Brain microvascular endothelial cell (primary cell): ENCODE results near the gene QRICH1.

Source experiments
- DNase-seq: peaks from one replicate; pipeline ENCODE4 v3.0.0-alpha.2; 2020
- H3K27ac ChIP-seq: fragments of 250-450 bp; sonication (Bioruptor Pico); 2 replicates; pipeline ENCODE4 v1.5.1; 2020; ENCODE audit warnings: mild to moderate bottlenecking, moderate library complexity
- H3K27me3 ChIP-seq: fragments of 250-450 bp; sonication (Bioruptor Pico); replicated peaks from 2 replicates; pipeline ENCODE4 v1.5.1; 2020; ENCODE audit warnings: mild to moderate bottlenecking
- H3K36me3 ChIP-seq: fragments of 250-450 bp; sonication (Bioruptor Pico); replicated peaks from 2 replicates; pipeline ENCODE4 v1.5.1; 2020; ENCODE audit warnings: mild to moderate bottlenecking
- H3K4me3 ChIP-seq: 2 replicates; pipeline ENCODE4 v1.5.1; 2011; ENCODE audit warnings: low read depth, mild to moderate bottlenecking, control low read depth, low read length, moderate library complexity
- in situ Hi-C: cut with HindIII; loops from 2 replicates; pipeline ENCODE4 v1.10.0; 2017; ENCODE audit warnings: low sequenced_read_pairs, low pct_ligation_motif_present
- TF ChIP-seq, protein P1 (sequence below): IDR thresholded peaks from 2 replicates; pipeline ENCODE4 v1.5.1; 2011; ENCODE audit warnings: low read depth, mild to moderate bottlenecking, moderate library complexity, low read length, control low read depth, inconsistent platforms; ENCODE audit errors: missing control alignments

Gene QRICH1

GRCh38 chr3:49133226-49133951 lies 39.5 kb upstream of the QRICH1 start:
- Histone ChIP-seq H3K4me3 (peak overlapping the region; percentile 84), H3K27me3 (no peaks in the 10 kb centered on the region), H3K27ac (peak overlapping the region; percentile 72), H3K36me3 (peaks cover 28% of the 10 kb centered on the region)
- in situ Hi-C loops = no loop called here
- TF ChIP-seq, protein P1, sequence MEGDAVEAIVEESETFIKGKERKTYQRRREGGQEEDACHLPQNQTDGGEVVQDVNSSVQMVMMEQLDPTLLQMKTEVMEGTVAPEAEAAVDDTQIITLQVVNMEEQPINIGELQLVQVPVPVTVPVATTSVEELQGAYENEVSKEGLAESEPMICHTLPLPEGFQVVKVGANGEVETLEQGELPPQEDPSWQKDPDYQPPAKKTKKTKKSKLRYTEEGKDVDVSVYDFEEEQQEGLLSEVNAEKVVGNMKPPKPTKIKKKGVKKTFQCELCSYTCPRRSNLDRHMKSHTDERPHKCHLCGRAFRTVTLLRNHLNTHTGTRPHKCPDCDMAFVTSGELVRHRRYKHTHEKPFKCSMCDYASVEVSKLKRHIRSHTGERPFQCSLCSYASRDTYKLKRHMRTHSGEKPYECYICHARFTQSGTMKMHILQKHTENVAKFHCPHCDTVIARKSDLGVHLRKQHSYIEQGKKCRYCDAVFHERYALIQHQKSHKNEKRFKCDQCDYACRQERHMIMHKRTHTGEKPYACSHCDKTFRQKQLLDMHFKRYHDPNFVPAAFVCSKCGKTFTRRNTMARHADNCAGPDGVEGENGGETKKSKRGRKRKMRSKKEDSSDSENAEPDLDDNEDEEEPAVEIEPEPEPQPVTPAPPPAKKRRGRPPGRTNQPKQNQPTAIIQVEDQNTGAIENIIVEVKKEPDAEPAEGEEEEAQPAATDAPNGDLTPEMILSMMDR = no peak
- DNase-seq = peak; percentile 85

GRCh38 chr3:49132437-49133225 lies 38.8 kb upstream of the QRICH1 start, which contains the start of gene LAMB2:
Gene LAMB2, minus strand, starts transcription at chr3:49133050. Its CDS starts 183 bp downstream, at chr3:49132867.
- in situ Hi-C loops = no loop called here
- DNase-seq = peak; percentile 67

DNA sequence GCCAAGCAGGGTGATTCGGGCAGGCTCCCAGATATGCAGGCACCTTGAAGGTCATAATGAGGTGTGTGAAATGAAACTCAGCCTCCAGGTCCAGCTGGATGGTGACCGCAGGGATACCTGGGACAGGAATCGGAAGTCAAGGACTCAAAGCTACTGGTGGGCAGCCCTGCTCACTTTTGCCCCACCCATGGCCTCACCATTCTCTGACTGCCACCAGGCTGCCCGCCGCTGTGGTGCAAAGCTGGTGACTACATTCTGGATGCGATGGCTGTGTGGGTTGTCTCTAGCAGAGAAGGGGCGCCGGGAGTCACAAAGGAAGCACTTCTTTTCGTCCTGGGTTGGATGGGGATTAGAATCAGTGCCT lies 38.2 kb upstream of the QRICH1 start:
- TF ChIP-seq, protein P1 = no peak
- in situ Hi-C loops = no loop called here
- Histone ChIP-seq H3K27me3 (no peaks in the 10 kb centered on the region), H3K36me3 (peaks cover 39% of the 10 kb centered on the region), H3K4me3 (peak overlapping the region; percentile 84), H3K27ac (no peak overlapping the region)
- DNase-seq = no peak

More at GRCh38 chr3:49132437-49133225, 38.8 kb upstream of the QRICH1 start, which contains the start of gene LAMB2:
- TF ChIP-seq, protein P1 = peak; percentile 51
- Histone ChIP-seq H3K4me3 (peak within 1 kb of the TSS; percentile 84), H3K36me3 (peaks cover 33% of the 10 kb centered on the region), H3K27ac (peak within 1 kb of the TSS; percentile 72), H3K27me3 (no peaks in the 10 kb centered on the region)

- no peaks in the 10 kb centered on the region for H3K27me3 ChIP-seq
- in situ Hi-C loops = no loop called here
Measured at GRCh38 chr3:49131576-49131975, 37.7 kb upstream of the QRICH1 start.

GRCh38 chr3:49131040-49131439 lies 37.2 kb upstream of the QRICH1 start:
- Histone ChIP-seq H3K27me3 (no peaks in the 10 kb centered on the region), H3K4me3 (no peak overlapping the region), H3K27ac (no peak overlapping the region), H3K36me3 (peaks cover 49% of the 10 kb centered on the region)
- in situ Hi-C loops = no loop called here
- DNase-seq = no peak
- TF ChIP-seq, protein P1 = no peak

More at GRCh38 chr3:49131576-49131975, 37.7 kb upstream of the QRICH1 start:
- H3K27ac ChIP-seq = no peak overlapping the region
- no peak for DNase-seq
- TF ChIP-seq, protein P1 = no peak
- peaks cover 43% of the 10 kb centered on the region for H3K36me3 ChIP-seq
- peak overlapping the region; percentile 84 for H3K4me3 ChIP-seq
